ENCODE results near the gene CREB5.

- TF ChIP-seq POLR2A (IDR thresholded peaks at IDR 0.05) (no peak), CTCF (IDR thresholded peaks at IDR 0.05) (no peak), POLR2AphosphoS5 (IDR thresholded peaks at IDR 0.05) (no peak)
Measured at GRCh38 chr7:28850699-28851098, 438.4 kb downstream of the CREB5 start.
